OCI-LY3 (cell line): ENCODE data around the gene SYT1.

Source experiments
- EZH2phosphoT487 ChIP-seq: fragments of 200-600 bp; shearing (Covaris generic); IDR thresholded peaks from 2 replicates; pipeline ENCODE4 v1.6.1; 2018; ENCODE audit warnings: antibody characterized with exemption, mixed run types, low read depth
- TF ChIP-seq, protein P1 (sequence below): fragments of 200-600, 300-600 bp; sonication (generic); IDR thresholded peaks from 2 replicates; pipeline ENCODE4 v1.5.1; 2014; ENCODE audit warnings: antibody characterized with exemption, low read length, low read depth

DNA sequence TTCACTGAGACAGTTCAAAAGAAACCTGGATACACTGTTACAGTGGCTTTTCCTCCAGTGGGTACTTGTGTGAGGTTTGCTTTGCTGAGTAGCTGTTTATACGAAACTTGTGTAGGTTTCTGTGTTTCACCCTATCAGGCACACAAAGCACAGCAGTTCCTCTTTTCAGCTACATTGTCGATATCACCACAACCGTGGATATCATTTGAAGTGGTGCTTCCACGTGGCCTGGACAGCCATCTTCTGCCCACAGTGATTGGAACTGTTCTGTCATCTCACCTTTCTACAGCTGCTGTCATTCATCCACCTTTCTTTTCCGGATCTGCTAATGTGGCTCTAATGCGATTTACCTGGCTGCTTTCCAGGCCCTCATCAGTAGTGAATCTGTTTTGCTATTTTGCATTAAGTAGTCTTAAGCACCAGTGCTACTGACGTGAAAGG, 368.8 kb downstream of the SYT1 start:
- TF ChIP-seq, protein P1, sequence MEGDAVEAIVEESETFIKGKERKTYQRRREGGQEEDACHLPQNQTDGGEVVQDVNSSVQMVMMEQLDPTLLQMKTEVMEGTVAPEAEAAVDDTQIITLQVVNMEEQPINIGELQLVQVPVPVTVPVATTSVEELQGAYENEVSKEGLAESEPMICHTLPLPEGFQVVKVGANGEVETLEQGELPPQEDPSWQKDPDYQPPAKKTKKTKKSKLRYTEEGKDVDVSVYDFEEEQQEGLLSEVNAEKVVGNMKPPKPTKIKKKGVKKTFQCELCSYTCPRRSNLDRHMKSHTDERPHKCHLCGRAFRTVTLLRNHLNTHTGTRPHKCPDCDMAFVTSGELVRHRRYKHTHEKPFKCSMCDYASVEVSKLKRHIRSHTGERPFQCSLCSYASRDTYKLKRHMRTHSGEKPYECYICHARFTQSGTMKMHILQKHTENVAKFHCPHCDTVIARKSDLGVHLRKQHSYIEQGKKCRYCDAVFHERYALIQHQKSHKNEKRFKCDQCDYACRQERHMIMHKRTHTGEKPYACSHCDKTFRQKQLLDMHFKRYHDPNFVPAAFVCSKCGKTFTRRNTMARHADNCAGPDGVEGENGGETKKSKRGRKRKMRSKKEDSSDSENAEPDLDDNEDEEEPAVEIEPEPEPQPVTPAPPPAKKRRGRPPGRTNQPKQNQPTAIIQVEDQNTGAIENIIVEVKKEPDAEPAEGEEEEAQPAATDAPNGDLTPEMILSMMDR, result no peak
- no peak for TF ChIP-seq EZH2phosphoT487
